Heart right ventricle (tissue), 16 donors: Measurements from ENCODE around the gene PKP2. TPM values are rescaled to one million over a fixed set of nuclear protein-coding genes. Genes with fewer than 3 reads are reported as not detected.

Source experiments
- ATAC-seq, 8 donors: fragments of 200-7000 bp; cut with Tn5 transposase; one replicate each; pipeline ENCODE4 v1.9.1; 2020; ENCODE audit warnings: mild to moderate bottlenecking in 8 of 8, moderate library complexity in 8 of 8, moderate number of reproducible peaks in 1 of 8
- DNase-seq, 2 donors: peaks; one replicate each; pipeline ENCODE4 v3.0.0-alpha.2; 2020
- H3K27ac ChIP-seq, 10 donors: fragments of 200-600 bp; sonication (generic) in 2 of 10; one replicate each; pipeline versions ENCODE4 v1.5.0 to v1.8.0; 2020 to 2022; ENCODE audit warnings: mild to moderate bottlenecking in 3 of 10
- H3K27me3 ChIP-seq, 7 donors: fragments of 200-600 bp; one replicate each; pipeline ENCODE4 v1.8.0; 2021 to 2022; ENCODE audit warnings: mild to moderate bottlenecking in 2 of 7
- H3K36me3 ChIP-seq, 9 donors: fragments of 200-600 bp; sonication (generic) in 1 of 9; one replicate each; pipeline versions ENCODE4 v1.5.0 to v1.8.0; 2020 to 2022; ENCODE audit warnings: mild to moderate bottlenecking in 2 of 9
- H3K4me1 ChIP-seq, 9 donors: fragments of 200-600 bp; sonication (generic) in 1 of 9; one replicate each; pipeline versions ENCODE4 v1.5.0 to v1.8.0; 2020 to 2022; ENCODE audit warnings: mild to moderate bottlenecking in 4 of 9
- H3K4me3 ChIP-seq, 10 donors: fragments of 200-600 bp; sonication (generic) in 2 of 10; one replicate each; pipeline versions ENCODE4 v1.5.0 to v1.8.0; 2020 to 2022; ENCODE audit warnings: mild to moderate bottlenecking in 7 of 10, moderate library complexity in 2 of 10
- H3K9me3 ChIP-seq, 11 donors: fragments of 200-600 bp in 10 of 11; sonication (generic) in 2 of 11; one replicate each; pipeline versions ENCODE4 v1.5.0 to v1.8.0; 2013 to 2022; ENCODE audit warnings: mild to moderate bottlenecking in 2 of 11, control low read depth in 1 of 11, moderate library complexity in 1 of 11
- CTCF ChIP-seq, 9 donors: fragments of 200-600 bp; sonication (generic) in 2 of 9; IDR thresholded peaks; one replicate each; pipeline versions ENCODE4 v1.5.0 to v1.8.0; 2021 to 2022; ENCODE audit warnings: antibody characterized with exemption in 9 of 9, mild to moderate bottlenecking in 5 of 9, moderate library complexity in 1 of 9
- WGBS, 2 donors: extraction: QIAGEN DNeasy Blood & Tissue Kit; methylation state at CpG; one replicate each; pipeline ENCODE4 v1.1.7; 2013; ENCODE audit warnings: inconsistent platforms in 1 of 2; 5-methylcytosine and 5-hydroxymethylcytosine counted together
- intact Hi-C, 10 donors: fragments of 100-400 bp; cut with DNase I; formaldehyde crosslinking; loops; one replicate each; pipeline versions ENCODE4 v1.11.1 to v1.14.2; 2022
- polyA plus RNA-seq, 2 donors: library from polyadenylated mRNA; stranded (reverse); fragments of 200-250 nt; gene quantifications; one replicate each; pipeline ENCODE4 v1.2.3, GENCODE V29; 2013
- total RNA-seq, 10 donors: library from RNA; stranded (reverse); fragmentation: NEBNext Ultra II Directional in 3 of 10; extraction: Animal tissue kit (Norgen Biotek cat#: 25700) in 3 of 10; gene quantifications; one replicate each; pipeline versions ENCODE4 v1.2.1 to v1.2.4, GENCODE V29; 2021 to 2023
- donor health status: Arrhythmogenic right ventricular cardiomyopathy.
- donor health status: ischemic (EF 13 %, LVEDD 7.1; RV severe dilation, severe dysfunction).
- donor health status: healthy with polysubstance abuse.
- donor health status: DM: no; HTN: yes; CAD: no.
- donor health status: DM: no; HTN: no; CAD: no.
- donor health status: ischemic (EF 25% LVEDD 6.9; RV normal size, moderate dysfunction).
- donor health status: ischemic (EF 25% LVEDD 5.7; RV mildly dilated, moderate dysfunction).
- donor health status: healthy.
- donor health status: DM: yes; HTN: yes; CAD: no.
- donor health status: Ischemic cardiomyopathy.
- donor health status: ischemic (EF 35%, LVEDD 5.7; RV mildly dilated, moderate dysfunction).
- donor health status: nonischemic (EF 11% LVEDD 7.7; RV severe dilation, severe dysfunction).
- donor health status: DM: yes; HTN: yes; CAD: no.
- donor health status: PGD.
- donor health status: ischemic (EF 29% LVEDD 5.4; RV normal size, mild dysfunction).
- donor health status: nonischemic (EF 23%, LVEDD 6.1; RV moderate dilation, normal function).

Gene PKP2
- total and polyA plus RNA-seq, 12 donors: 92.3 to 639 (median 410) TPM

GRCh38 chr12:32822344-32822743 lies 74.2 kb downstream of the PKP2 start:
- no peak for ATAC-seq
- intact Hi-C loops: loop anchor here in 3 of 10 donors (5.0 kb wide), 2 partner anchors 70 to 75 kb away; partner anchors contain the start of gene PKP2 (in 1 of the 3)
- 42 to 65% methylated on average over 5 of the region's 5 CpGs for WGBS, 2 donors
- peak overlapping the region; percentile 50 to 91 (median 81) for H3K27ac ChIP-seq
- TF ChIP-seq CTCF (IDR thresholded peaks at IDR 0.05): no peak
- H3K4me3 ChIP-seq: no peak overlapping the region
- DNase-seq: no peak
- H3K36me3 ChIP-seq: peaks cover 0 to 19% (median 8%) of the 10 kb centered on the region in 9 donors
- H3K4me1 ChIP-seq: peaks cover 0 to 85% (median 6%) of the 10 kb centered on the region in 9 donors
- H3K9me3 ChIP-seq: no peaks in the 10 kb centered on the region
- H3K27me3 ChIP-seq: no peaks in the 10 kb centered on the region

DNA sequence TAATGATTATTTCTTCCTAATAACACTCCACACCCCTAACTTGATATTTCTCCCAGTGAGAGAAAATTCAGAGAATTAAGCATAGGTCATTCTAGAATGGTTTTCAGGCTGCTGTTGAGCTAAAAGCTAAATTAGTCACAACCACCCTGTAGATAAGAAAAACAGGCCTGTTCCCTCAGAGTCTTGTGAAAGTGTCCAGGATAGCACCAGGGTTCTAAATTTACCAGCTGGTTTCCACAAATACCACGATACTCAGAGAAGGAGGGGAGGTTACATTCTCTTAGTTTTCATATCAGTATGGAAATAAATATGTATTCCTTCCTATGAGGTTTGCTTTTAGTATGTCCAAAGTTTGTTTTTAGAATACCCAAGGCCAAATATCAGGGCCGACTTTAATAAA lies 74.9 kb downstream of the PKP2 start:
- peak overlapping the region in 5 of 10 donors; percentile 0 to 33 (median 26) for H3K4me3 ChIP-seq
- H3K36me3 ChIP-seq: peaks cover 0 to 22% (median 8%) of the 10 kb centered on the region in 9 donors
- H3K9me3 ChIP-seq: no peaks in the 10 kb centered on the region
- peak; percentile 57 to 91 (median 84) for ATAC-seq
- H3K27me3 ChIP-seq: no peaks in the 10 kb centered on the region
- H3K27ac ChIP-seq: peak overlapping the region; percentile 50 to 91 (median 81)
- peaks cover 0 to 87% (median 6%) of the 10 kb centered on the region in 9 donors for H3K4me1 ChIP-seq
- no peak for DNase-seq
- intact Hi-C loops: loop anchor here in 3 of 10 donors (5.0 kb wide), 2 partner anchors 71 to 76 kb away; partner anchors contain the start of gene PKP2 (in 1 of the 3)
- 25 to 26% methylated on average over 2 of the region's 2 CpGs for WGBS, 2 donors
- TF ChIP-seq CTCF (IDR thresholded peaks at IDR 0.05): no peak

GRCh38 chr12:32821293-32821692 lies 75.3 kb downstream of the PKP2 start:
- peak overlapping the region; percentile 28 to 91 (median 79) for H3K27ac ChIP-seq
- DNase-seq (no peak), ATAC-seq (peak; percentile 19 to 66 (median 54))
- H3K4me3 ChIP-seq: peak overlapping the region in 8 of 10 donors; percentile 0 to 33 (median 22)
- no peak for TF ChIP-seq CTCF (IDR thresholded peaks at IDR 0.05)
- 24 to 51% methylated on average over 8 of the region's 8 CpGs for WGBS, 2 donors
- peaks cover 0 to 26% (median 8%) of the 10 kb centered on the region in 9 donors for H3K36me3 ChIP-seq
- peaks cover 0 to 87% (median 6%) of the 10 kb centered on the region in 9 donors for H3K4me1 ChIP-seq
- no peaks in the 10 kb centered on the region for H3K27me3 ChIP-seq
- no peaks in the 10 kb centered on the region for H3K9me3 ChIP-seq
- intact Hi-C loops: loop anchor here in 3 of 10 donors (5.0 kb wide), 2 partner anchors 71 to 76 kb away; partner anchors contain the start of gene PKP2 (in 1 of the 3)

- peak in 7 of 8 donors; percentile 27 to 48 (median 35) for ATAC-seq
- no peaks in the 10 kb centered on the region for H3K9me3 ChIP-seq
- peaks cover 0 to 81% (median 6%) of the 10 kb centered on the region in 9 donors for H3K4me1 ChIP-seq
- peak overlapping the region; percentile 28 to 91 (median 79) for H3K27ac ChIP-seq
- 40 to 51% methylated on average over 2 of the region's 2 CpGs for WGBS, 2 donors
- TF ChIP-seq CTCF (IDR thresholded peaks at IDR 0.05): no peak
- peak overlapping the region in 7 of 10 donors; percentile 6 to 33 (median 26) for H3K4me3 ChIP-seq
- peaks cover 0 to 34% (median 8%) of the 10 kb centered on the region in 9 donors for H3K36me3 ChIP-seq
- DNase-seq: no peak
- intact Hi-C loops: loop anchor here in 3 of 10 donors (5.0 kb wide), 2 partner anchors 72 to 77 kb away; partner anchors contain the start of gene PKP2 (in 1 of the 3)
- no peaks in the 10 kb centered on the region for H3K27me3 ChIP-seq
Measured at GRCh38 chr12:32820376-32820931, 76.1 kb downstream of the PKP2 start.
